ENCODE measurements around the gene ARSK. TPM values are rescaled to one million over a fixed set of nuclear protein-coding genes. Genes with fewer than 3 reads are reported as not detected.

ARSK gene
- total RNA-seq, 1 experiment from 2014 or later: 3.6 TPM

GRCh38 chr5:95583992-95584391 is 29.1 kb downstream of the ARSK start:
- BruUV-seq (replicated peaks): no TSS peak
- TF ChIP-seq, protein P1, sequence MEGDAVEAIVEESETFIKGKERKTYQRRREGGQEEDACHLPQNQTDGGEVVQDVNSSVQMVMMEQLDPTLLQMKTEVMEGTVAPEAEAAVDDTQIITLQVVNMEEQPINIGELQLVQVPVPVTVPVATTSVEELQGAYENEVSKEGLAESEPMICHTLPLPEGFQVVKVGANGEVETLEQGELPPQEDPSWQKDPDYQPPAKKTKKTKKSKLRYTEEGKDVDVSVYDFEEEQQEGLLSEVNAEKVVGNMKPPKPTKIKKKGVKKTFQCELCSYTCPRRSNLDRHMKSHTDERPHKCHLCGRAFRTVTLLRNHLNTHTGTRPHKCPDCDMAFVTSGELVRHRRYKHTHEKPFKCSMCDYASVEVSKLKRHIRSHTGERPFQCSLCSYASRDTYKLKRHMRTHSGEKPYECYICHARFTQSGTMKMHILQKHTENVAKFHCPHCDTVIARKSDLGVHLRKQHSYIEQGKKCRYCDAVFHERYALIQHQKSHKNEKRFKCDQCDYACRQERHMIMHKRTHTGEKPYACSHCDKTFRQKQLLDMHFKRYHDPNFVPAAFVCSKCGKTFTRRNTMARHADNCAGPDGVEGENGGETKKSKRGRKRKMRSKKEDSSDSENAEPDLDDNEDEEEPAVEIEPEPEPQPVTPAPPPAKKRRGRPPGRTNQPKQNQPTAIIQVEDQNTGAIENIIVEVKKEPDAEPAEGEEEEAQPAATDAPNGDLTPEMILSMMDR (IDR thresholded peaks at IDR 0.05; ENCODE audit: unreplicated experiment): no peak
- intact Hi-C loops (cut with micrococcal nuclease): no loop called here
- no peaks in the 10 kb centered on the region for H3K4me1 Mint-ChIP-seq (ENCODE audit: insufficient read depth, unreplicated experiment)
- no peak for DNase-seq (ENCODE audit: unreplicated experiment)
- peaks cover 5% of the 10 kb centered on the region for H3K9me3 Mint-ChIP-seq (ENCODE audit: unreplicated experiment)
- no peak overlapping the region for H3K27ac Mint-ChIP-seq (ENCODE audit: low read depth, unreplicated experiment)
- H3K27me3 Mint-ChIP-seq (ENCODE audit: insufficient read depth, unreplicated experiment): no peaks in the 10 kb centered on the region
- ChIA-PET POLR2A (no interaction called here), CTCF (interaction anchor here (0.6 kb wide), 1 partner anchor 172 kb away, joined by 3 read pairs; no protein-coding TSS in a partner anchor)
- H3K36me3 Mint-ChIP-seq (ENCODE audit: insufficient read depth, unreplicated experiment): no peaks in the 10 kb centered on the region
- no peak overlapping the region for H3K4me3 Mint-ChIP-seq (ENCODE audit: unreplicated experiment)

- POLR2A ChIA-PET: no interaction called here
- intact Hi-C loops (cut with micrococcal nuclease): no loop called here
- BruUV-seq (replicated peaks): no TSS peak
- TF ChIP-seq, protein P1 (IDR thresholded peaks at IDR 0.05; ENCODE audit: unreplicated experiment): no peak
- no peak overlapping the region for H3K4me3 Mint-ChIP-seq (ENCODE audit: unreplicated experiment)
- H3K27me3 Mint-ChIP-seq (ENCODE audit: insufficient read depth, unreplicated experiment): no peaks in the 10 kb centered on the region
- H3K36me3 Mint-ChIP-seq (ENCODE audit: insufficient read depth, unreplicated experiment): no peaks in the 10 kb centered on the region
- no peak overlapping the region for H3K27ac Mint-ChIP-seq (ENCODE audit: low read depth, unreplicated experiment)
- no peaks in the 10 kb centered on the region for H3K9me3 Mint-ChIP-seq (ENCODE audit: unreplicated experiment)
- CTCF ChIA-PET: no interaction called here
- DNase-seq (ENCODE audit: unreplicated experiment): no peak
- no peaks in the 10 kb centered on the region for H3K4me1 Mint-ChIP-seq (ENCODE audit: insufficient read depth, unreplicated experiment)
Observed at GRCh38 chr5:95590880-95591279, 36.0 kb downstream of the ARSK start.

- POLR2A ChIA-PET: no interaction called here
- Mint-ChIP-seq H3K9me3 (ENCODE audit: unreplicated experiment) (no peaks in the 10 kb centered on the region), H3K4me1 (ENCODE audit: insufficient read depth, unreplicated experiment) (no peaks in the 10 kb centered on the region), H3K27ac (ENCODE audit: low read depth, unreplicated experiment) (no peak overlapping the region), H3K4me3 (ENCODE audit: unreplicated experiment) (no peak overlapping the region), H3K27me3 (ENCODE audit: insufficient read depth, unreplicated experiment) (no peaks in the 10 kb centered on the region), H3K36me3 (ENCODE audit: insufficient read depth, unreplicated experiment) (no peaks in the 10 kb centered on the region)
- no TSS peak for BruUV-seq (replicated peaks)
- TF ChIP-seq, protein P1 (IDR thresholded peaks at IDR 0.05; ENCODE audit: unreplicated experiment): no peak
- intact Hi-C loops (cut with micrococcal nuclease): no loop called here
- peak; percentile 6 for DNase-seq (ENCODE audit: unreplicated experiment)
- CTCF ChIA-PET: no interaction called here
Observed at GRCh38 chr5:95591490-95591901, 36.6 kb downstream of the ARSK start.

DNA sequence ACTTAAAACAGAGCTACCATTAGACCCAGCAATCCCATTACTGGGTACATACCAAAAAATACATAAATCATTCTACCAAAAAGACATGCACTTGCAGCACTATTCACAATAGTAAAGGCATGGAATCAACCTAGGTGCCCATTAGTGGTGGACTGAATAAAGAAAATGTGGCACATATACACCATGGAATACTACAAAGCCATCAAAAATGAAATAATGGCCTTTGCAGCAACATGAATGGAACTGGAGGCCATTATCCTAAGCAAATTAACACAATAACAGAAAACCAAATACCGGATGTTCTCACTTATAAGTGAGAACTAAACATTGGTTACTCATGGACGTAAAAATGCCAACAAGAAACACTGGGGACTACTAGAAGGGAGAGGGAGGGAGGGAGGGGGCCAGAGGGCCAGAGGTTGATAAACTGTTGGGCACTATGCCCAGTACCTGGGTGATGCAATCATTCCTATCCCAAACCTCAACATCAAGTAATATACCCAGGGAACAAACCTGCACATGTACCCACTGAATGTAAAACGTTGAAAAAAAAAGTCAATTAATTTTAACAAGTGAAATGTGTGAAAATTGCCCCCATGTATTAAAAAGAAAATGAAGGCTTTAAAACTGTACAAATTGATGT is 40.5 kb downstream of the ARSK start:
- ChIA-PET POLR2A (no interaction called here), CTCF (interaction anchor here (0.8 kb wide), 1 partner anchor 9 kb away, joined by 3 read pairs; no protein-coding TSS in a partner anchor)
- Mint-ChIP-seq H3K27ac (ENCODE audit: low read depth, unreplicated experiment) (no peak overlapping the region), H3K4me1 (ENCODE audit: insufficient read depth, unreplicated experiment) (no peaks in the 10 kb centered on the region), H3K27me3 (ENCODE audit: insufficient read depth, unreplicated experiment) (no peaks in the 10 kb centered on the region), H3K36me3 (ENCODE audit: insufficient read depth, unreplicated experiment) (no peaks in the 10 kb centered on the region), H3K9me3 (ENCODE audit: unreplicated experiment) (no peaks in the 10 kb centered on the region), H3K4me3 (ENCODE audit: unreplicated experiment) (no peak overlapping the region)
- BruUV-seq (replicated peaks): no TSS peak
- peak; percentile 46 for DNase-seq (ENCODE audit: unreplicated experiment)
- intact Hi-C loops (cut with micrococcal nuclease): no loop called here
- TF ChIP-seq, protein P1 (IDR thresholded peaks at IDR 0.05; ENCODE audit: unreplicated experiment): no peak

All from MCF 10A (cell line).